Nephron progenitor cell (in vitro differentiated cells): Measurements from ENCODE around the gene BNIP5.

Experiments used
- DNase-seq: peaks from one replicate; pipeline ENCODE4 v3.0.0; 2021
- H3K27ac Mint-ChIP-seq: 2 replicates; pipeline ENCODE4 v1.8.0; 2021; ENCODE audit warnings: mild to moderate bottlenecking, moderate library complexity, mixed read lengths
- H3K27me3 Mint-ChIP-seq: 2 replicates; pipeline ENCODE4 v1.8.0; 2021; ENCODE audit warnings: mild to moderate bottlenecking, low read depth, mixed read lengths; ENCODE audit not compliant: poor library complexity
- H3K36me3 Mint-ChIP-seq: 2 replicates; pipeline ENCODE4 v1.8.0; 2021; ENCODE audit warnings: low read depth, mixed read lengths
- H3K4me1 Mint-ChIP-seq: 2 replicates; pipeline ENCODE4 v1.8.0; 2021; ENCODE audit warnings: mixed read lengths
- H3K4me3 Mint-ChIP-seq: 2 replicates; pipeline ENCODE4 v1.8.0; 2021; ENCODE audit warnings: mild to moderate bottlenecking, moderate library complexity, mixed read lengths
- H3K9me3 Mint-ChIP-seq: 2 replicates; pipeline ENCODE4 v1.8.0; 2021; ENCODE audit warnings: mild to moderate bottlenecking, moderate library complexity, mixed read lengths
- TF ChIP-seq, protein P1 (sequence below): fragments of 200-600 bp; sonication (generic); IDR thresholded peaks from 2 replicates; pipeline ENCODE4 v1.5.0; 2021; ENCODE audit warnings: antibody characterized with exemption

The BNIP5 gene

DNA sequence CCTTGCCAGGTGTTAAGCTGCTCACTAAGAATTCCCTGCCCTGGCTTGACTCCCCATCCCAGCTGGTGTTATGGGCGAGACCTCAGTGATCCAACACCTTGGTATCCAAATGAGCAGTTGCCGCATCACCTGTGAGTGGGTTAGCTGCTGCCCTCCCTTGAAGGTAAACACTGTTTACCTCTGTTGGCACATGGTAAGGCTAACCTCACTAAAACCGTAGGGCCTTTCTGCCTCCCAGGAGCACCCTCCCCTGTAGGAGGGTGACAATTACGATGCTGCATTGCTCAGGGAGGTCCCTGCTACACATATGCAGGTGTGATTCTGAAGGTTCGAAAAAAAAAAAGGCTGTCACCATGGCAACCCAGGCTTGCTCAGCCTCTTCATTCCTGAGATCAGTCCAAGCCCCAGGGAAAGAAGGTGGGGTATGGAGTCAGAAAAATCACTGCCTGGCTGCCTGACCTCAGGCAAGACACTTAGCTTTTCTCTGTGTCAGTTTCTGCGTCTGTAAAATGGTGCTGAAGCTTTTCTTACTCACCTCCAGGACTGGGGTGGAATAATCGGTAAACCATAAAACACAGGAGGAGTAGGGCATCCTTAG, 47.3 kb downstream of the BNIP5 start:
- Mint-ChIP-seq H3K9me3 (no peaks in the 10 kb centered on the region), H3K36me3 (no peaks in the 10 kb centered on the region), H3K4me3 (no peak overlapping the region), H3K4me1 (peaks cover 5% of the 10 kb centered on the region), H3K27me3 (peaks cover 49% of the 10 kb centered on the region), H3K27ac (no peak overlapping the region)
- TF ChIP-seq, protein P1, sequence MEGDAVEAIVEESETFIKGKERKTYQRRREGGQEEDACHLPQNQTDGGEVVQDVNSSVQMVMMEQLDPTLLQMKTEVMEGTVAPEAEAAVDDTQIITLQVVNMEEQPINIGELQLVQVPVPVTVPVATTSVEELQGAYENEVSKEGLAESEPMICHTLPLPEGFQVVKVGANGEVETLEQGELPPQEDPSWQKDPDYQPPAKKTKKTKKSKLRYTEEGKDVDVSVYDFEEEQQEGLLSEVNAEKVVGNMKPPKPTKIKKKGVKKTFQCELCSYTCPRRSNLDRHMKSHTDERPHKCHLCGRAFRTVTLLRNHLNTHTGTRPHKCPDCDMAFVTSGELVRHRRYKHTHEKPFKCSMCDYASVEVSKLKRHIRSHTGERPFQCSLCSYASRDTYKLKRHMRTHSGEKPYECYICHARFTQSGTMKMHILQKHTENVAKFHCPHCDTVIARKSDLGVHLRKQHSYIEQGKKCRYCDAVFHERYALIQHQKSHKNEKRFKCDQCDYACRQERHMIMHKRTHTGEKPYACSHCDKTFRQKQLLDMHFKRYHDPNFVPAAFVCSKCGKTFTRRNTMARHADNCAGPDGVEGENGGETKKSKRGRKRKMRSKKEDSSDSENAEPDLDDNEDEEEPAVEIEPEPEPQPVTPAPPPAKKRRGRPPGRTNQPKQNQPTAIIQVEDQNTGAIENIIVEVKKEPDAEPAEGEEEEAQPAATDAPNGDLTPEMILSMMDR = no peak
- no peak for DNase-seq

DNA sequence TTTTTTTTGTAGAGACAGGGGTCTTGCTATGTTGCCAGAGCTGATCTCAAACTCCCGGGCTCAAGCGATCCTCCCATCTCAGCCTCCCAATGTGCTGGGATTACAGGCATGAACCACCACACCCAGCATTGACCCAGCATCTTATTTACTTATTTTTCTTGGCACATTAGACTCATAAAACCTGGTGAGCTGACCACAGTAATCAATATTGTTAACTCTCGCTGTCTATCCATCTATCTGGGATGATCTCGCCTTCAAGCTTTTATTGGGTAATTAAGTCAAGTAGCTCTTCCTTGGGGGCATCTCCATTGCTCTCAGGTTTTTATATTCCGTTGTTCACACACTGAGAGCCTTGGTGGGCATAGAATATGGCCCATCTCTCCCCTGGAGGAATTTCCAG, 49.8 kb downstream of the BNIP5 start:
- DNase-seq = no peak
- Mint-ChIP-seq H3K27me3 (peaks cover 72% of the 10 kb centered on the region), H3K36me3 (no peaks in the 10 kb centered on the region), H3K4me3 (no peak overlapping the region), H3K4me1 (peaks cover 5% of the 10 kb centered on the region), H3K27ac (no peak overlapping the region), H3K9me3 (no peaks in the 10 kb centered on the region)
- TF ChIP-seq, protein P1 = no peak

DNA sequence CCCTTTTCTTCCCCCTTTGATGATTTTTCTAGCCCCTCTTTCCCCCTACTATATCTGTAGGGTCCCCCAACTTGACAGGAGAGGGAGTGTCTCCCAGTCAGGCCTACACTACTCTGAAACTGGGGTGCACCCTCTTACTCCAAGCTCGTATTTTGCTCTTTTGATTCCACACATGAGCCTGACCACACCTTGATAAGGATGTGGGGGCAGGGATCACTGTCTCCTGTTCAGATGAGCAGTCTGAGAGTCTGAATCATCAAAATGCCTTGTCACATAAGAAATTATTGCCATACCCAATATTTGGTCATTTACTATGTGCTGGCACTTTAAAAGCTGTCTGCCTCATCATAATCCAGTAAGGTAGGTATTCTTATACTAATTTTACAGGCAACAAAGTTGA, 50.9 kb downstream of the BNIP5 start:
- no peak for DNase-seq
- H3K4me1 Mint-ChIP-seq = no peaks in the 10 kb centered on the region
- no peaks in the 10 kb centered on the region for H3K9me3 Mint-ChIP-seq
- TF ChIP-seq, protein P1 = no peak
- H3K27me3 Mint-ChIP-seq = peaks cover 79% of the 10 kb centered on the region
- no peaks in the 10 kb centered on the region for H3K36me3 Mint-ChIP-seq
- H3K4me3 Mint-ChIP-seq = no peak overlapping the region
- no peak overlapping the region for H3K27ac Mint-ChIP-seq

DNA sequence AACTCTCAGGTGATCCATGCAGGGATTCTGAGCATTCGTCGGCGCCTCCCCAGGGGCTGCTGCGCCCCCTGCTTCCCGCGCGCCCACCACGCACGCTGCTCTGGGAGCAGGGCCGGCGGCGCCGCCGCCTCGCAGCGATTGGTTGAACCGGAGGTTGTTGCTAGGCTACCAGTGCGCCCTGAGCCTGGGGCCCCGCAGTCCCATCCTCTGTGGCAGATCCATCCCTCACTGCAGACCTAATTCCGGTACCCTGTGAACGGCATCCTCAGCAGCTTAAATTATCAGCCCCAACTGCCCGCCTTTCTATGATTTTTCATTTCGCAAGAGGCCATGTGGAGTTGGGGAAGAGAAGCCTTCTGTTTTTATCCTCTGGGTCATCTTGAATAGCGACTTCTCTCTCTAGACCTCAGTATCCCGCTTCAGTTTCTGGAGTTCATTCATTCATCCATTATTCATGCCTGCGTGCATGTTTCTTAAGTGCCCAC, 51.5 kb downstream of the BNIP5 start:
- Mint-ChIP-seq H3K4me1 (no peaks in the 10 kb centered on the region), H3K4me3 (no peak overlapping the region), H3K36me3 (no peaks in the 10 kb centered on the region), H3K27ac (no peak overlapping the region), H3K27me3 (peaks cover 81% of the 10 kb centered on the region), H3K9me3 (no peaks in the 10 kb centered on the region)
- peak; percentile 61 for DNase-seq
- TF ChIP-seq, protein P1 = no peak

DNA sequence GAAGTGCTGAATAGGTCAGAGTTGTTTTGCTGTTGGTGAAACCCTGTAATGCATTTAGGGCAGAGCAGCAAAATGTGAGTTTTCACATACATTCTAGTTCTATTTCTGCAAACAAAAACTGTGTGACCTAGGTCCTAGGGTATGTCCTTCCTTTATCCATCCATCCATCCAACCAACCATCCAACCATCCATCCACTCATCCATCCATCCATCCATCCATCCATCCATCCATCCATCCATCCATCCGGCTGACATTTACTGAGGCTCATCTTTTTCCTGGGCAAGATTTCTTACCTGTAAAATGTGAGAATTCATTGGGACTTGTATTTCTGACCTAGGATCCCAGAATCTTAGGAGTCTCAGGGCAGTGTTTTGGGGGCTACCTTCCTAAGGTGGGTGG, 52.3 kb downstream of the BNIP5 start:
- no peaks in the 10 kb centered on the region for H3K36me3 Mint-ChIP-seq
- H3K4me1 Mint-ChIP-seq = no peaks in the 10 kb centered on the region
- H3K4me3 Mint-ChIP-seq = no peak overlapping the region
- H3K27me3 Mint-ChIP-seq = peaks cover 86% of the 10 kb centered on the region
- DNase-seq = no peak
- H3K9me3 Mint-ChIP-seq = no peaks in the 10 kb centered on the region
- no peak overlapping the region for H3K27ac Mint-ChIP-seq
- TF ChIP-seq, protein P1 = no peak

DNA sequence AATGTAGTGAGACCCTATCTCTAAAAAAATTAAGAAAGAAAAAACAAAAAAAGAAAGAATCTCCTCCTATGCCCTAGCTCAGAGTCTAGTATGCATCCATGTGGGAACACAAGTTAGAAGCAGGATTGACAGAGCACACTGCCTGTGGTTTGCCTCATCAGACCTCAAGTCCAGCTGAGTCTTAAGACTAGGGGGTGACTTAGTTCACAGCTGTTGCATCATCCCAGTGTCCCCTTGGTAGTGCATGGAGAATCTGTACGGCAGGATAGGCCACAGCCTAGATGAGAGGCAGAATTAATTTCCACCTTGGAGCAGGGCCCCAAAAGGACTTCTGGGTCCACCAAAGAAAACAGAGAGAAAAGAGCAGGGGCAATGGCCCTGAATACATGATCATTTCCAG, 53.1 kb downstream of the BNIP5 start:
- TF ChIP-seq, protein P1 = no peak
- Mint-ChIP-seq H3K9me3 (no peaks in the 10 kb centered on the region), H3K4me1 (no peaks in the 10 kb centered on the region), H3K27ac (no peak overlapping the region), H3K27me3 (peaks cover 82% of the 10 kb centered on the region), H3K36me3 (no peaks in the 10 kb centered on the region), H3K4me3 (no peak overlapping the region)
- no peak for DNase-seq
